K562 (cell line): ENCODE results near the gene SHC1. TPM values are rescaled to one million over a fixed set of nuclear protein-coding genes. Genes with fewer than 3 reads are reported as not detected.

Experiments
- CTBP1 ChIP-seq: fragments of 450-650 bp; IDR thresholded peaks from 2 replicates; pipeline ENCODE4 v1.6.1; 2016; ENCODE audit warnings: borderline replicate concordance
- EP300 ChIP-seq: IDR thresholded peaks from 2 replicates; pipeline ENCODE4 v1.6.1; 2012; ENCODE audit warnings: low read length, improper control_type of control experiment
- GABPA ChIP-seq: fragments of 200-800 bp; sonication (Bioruptor generic); conservative IDR thresholded peaks from 2 replicates; pipeline ENCODE4 v1.6.1; 2016; ENCODE audit warnings: low read depth, missing genetic modification characterization, missing compliant biosample characterization
- GTF2B ChIP-seq: IDR thresholded peaks from 2 replicates; pipeline ENCODE4 v1.6.1; 2011; ENCODE audit not compliant: insufficient read length; ENCODE audit errors: extremely low read depth
- HDAC1 ChIP-seq, 2 experiments: fragments of 450-650 bp; IDR thresholded peaks; 2 replicates each; pipeline ENCODE4 v1.6.1; 2016 to 2017; ENCODE audit warnings: inconsistent platforms in 1 of 2, mild to moderate bottlenecking in 1 of 2, moderate library complexity in 1 of 2
- HIVEP1 ChIP-seq: fragments of 250-450 bp; sonication (Bioruptor Pico); IDR thresholded peaks from 2 replicates; pipeline ENCODE4 v1.4.0; 2020; ENCODE audit warnings: mild to moderate bottlenecking
- HMGN3 ChIP-seq: IDR thresholded peaks from 2 replicates; pipeline ENCODE4 v1.6.1; 2011; ENCODE audit warnings: borderline replicate concordance, low read depth, mild to moderate bottlenecking, mixed read lengths, low read length; ENCODE audit not compliant: insufficient read length; ENCODE audit errors: extremely low read depth
- KAT8 ChIP-seq: fragments of 450-650 bp; IDR thresholded peaks from 2 replicates; pipeline ENCODE4 v1.6.1; 2016; ENCODE audit warnings: low read depth, mild to moderate bottlenecking
- KLF13 ChIP-seq: fragments of 450-650 bp; IDR thresholded peaks from 2 replicates; pipeline ENCODE4 v1.6.1; 2016; ENCODE audit warnings: missing genetic modification characterization, low read depth, mild to moderate bottlenecking, missing compliant biosample characterization, moderate library complexity, borderline replicate concordance
- L3MBTL2 ChIP-seq: fragments of 450-650 bp; IDR thresholded peaks from 2 replicates; pipeline ENCODE4 v1.6.1; 2016; ENCODE audit warnings: mild to moderate bottlenecking, moderate library complexity
- NR2C1 ChIP-seq, 2 experiments: fragments of 450-650 bp; IDR thresholded peaks; 2 replicates each; pipeline ENCODE4 v1.6.1; 2017; ENCODE audit warnings: mild to moderate bottlenecking in 2 of 2, antibody characterized with exemption in 1 of 2, inconsistent platforms in 1 of 2, missing compliant biosample characterization in 1 of 2, missing genetic modification characterization in 1 of 2
- POLR2AphosphoS5 ChIP-seq: IDR thresholded peaks from 2 replicates; pipeline ENCODE4 v1.6.1; 2011; ENCODE audit warnings: mild to moderate bottlenecking, low read depth, low read length, moderate library complexity; ENCODE audit not compliant: control insufficient read depth, insufficient read depth
- RB1 ChIP-seq: fragments of 450-650 bp; IDR thresholded peaks from 2 replicates; pipeline ENCODE4 v1.6.1; 2017; ENCODE audit warnings: low read depth, mild to moderate bottlenecking
- RBFOX2 ChIP-seq: fragments of 200-400 bp; formaldehyde crosslinking; IDR thresholded peaks from 2 replicates; pipeline ENCODE4 v1.6.1; 2017; ENCODE audit warnings: low read depth, mild to moderate bottlenecking, low read length, moderate library complexity
- RUNX1 ChIP-seq: sonication (generic); IDR thresholded peaks from 2 replicates; pipeline ENCODE4 v1.6.1; 2016; ENCODE audit warnings: antibody characterized with exemption, low read depth
- TAF1 ChIP-seq: IDR thresholded peaks from 2 replicates; pipeline ENCODE4 v1.6.1; 2011; ENCODE audit warnings: mild to moderate bottlenecking, low read length, moderate library complexity; ENCODE audit not compliant: insufficient read depth, control insufficient read depth, severe bottlenecking; ENCODE audit errors: extremely low read depth
- ZBTB2 ChIP-seq: fragments of 450-650 bp; IDR thresholded peaks from 2 replicates; pipeline ENCODE4 v1.6.1; 2016; ENCODE audit warnings: antibody characterized with exemption
- ZC3H11A ChIP-seq: IDR thresholded peaks from 2 replicates; pipeline ENCODE4 v1.6.1; 2012; ENCODE audit warnings: low read depth, low read length, improper control_type of control experiment
- ZEB2 ChIP-seq: fragments of 450-650 bp; IDR thresholded peaks from 2 replicates; pipeline ENCODE4 v1.6.1; 2016
- ZNF444 ChIP-seq: fragments of 250-450 bp; sonication (Bioruptor Pico); IDR thresholded peaks from 2 replicates; pipeline ENCODE4 v1.4.0; 2020; ENCODE audit warnings: mild to moderate bottlenecking, moderate library complexity
- ZNF766 ChIP-seq: fragments of 200-800 bp; sonication (Bioruptor generic); conservative IDR thresholded peaks from 2 replicates; pipeline ENCODE4 v1.6.1; 2016; ENCODE audit warnings: missing genetic modification characterization, missing compliant biosample characterization
- polyA plus RNA-seq, 8 experiments: library from polyadenylated mRNA; depleted of rRNA in 4 of 8; stranded (reverse) in 5 of 8; unstranded in 3 of 8; fragments of >200 nt; fragmentation: Nextera tagmentation in 2 of 8; fragmentation: Illumina TruSeq in 1 of 8; extraction: Ambion mirVana in 2 of 8; extraction: Trizol in 1 of 8; gene quantifications; 2 replicates each; pipeline versions ENCODE4 v1.2.1 to v1.2.3, GENCODE V29; 2011 to 2014; ENCODE audit warnings: inconsistent platforms in 1 of 8, missing spikeins in 1 of 8
- total RNA-seq, 7 experiments: library from RNA; depleted of rRNA in 6 of 7; stranded (reverse); fragments of >200 nt in 6 of 7; fragmentation: Illumina TruSeq in 2 of 7; extraction: Trizol in 2 of 7; gene quantifications; 2 replicates each; pipeline versions ENCODE4 v1.2.1 to v1.2.3, GENCODE V29; 2011 to 2021; ENCODE audit warnings: low replicate concordance in 1 of 7
- TF ChIP-seq, protein P1 (sequence below), 2 experiments: fragments of 450-650 bp; IDR thresholded peaks; 2 replicates each; pipeline ENCODE4 v1.6.1; 2016

Gene SHC1
- total and polyA plus RNA-seq, 9 of the 15 experiments (the other 6 are each of a cell fraction or from before 2014, with no cell fraction given), result 4.1 to 113 (median 51.9) TPM

DNA sequence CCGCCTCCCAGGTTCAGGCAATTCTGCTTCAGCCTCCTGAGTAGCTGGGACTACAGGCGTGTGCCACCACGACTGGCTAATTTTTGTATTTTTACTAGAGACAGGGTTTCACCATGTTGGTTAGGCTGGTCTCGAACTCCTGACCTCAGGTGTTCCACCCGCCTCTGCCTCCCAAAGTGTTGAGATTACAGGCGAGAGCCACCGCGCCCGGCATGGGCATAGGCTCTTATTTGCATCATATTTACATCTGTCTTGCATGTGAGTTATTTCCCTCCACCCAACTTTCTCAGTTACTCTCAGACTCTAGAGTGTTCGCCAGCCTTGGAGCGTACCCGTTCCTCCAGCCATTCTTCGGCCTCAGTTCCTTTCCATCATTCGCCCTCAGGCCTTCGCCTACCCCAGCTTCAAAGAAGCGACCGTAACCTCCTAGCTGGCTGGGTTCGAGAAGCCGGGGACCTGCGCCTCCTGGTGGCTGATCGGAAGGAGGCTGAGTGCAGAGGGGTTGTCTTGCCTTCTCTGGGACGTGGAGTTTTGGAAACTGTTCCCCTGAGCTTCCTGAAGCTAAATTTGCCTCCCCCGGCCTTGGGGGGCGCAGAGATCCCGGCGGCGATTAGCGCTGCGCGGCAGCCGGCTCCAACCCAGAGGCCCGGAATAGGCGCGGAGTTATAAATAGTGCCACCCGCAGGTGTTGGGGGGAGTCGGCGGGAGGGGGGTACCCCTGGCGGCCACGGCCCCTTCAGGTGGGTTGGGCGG lies 28.4 kb upstream of the SHC1 start (continued):
- TF ChIP-seq GTF2B (peak; percentile 33), ZBTB2 (peak; percentile 15; the same call in 1 of the 2 replicates), TAF1 (peak; percentile 35), EP300 (peak; percentile 10; the same call in 1 of the 2 replicates), ZEB2 (peak; percentile 9; the same call in 1 of the 2 replicates), RUNX1 (0 out of 2 replicates have a peak, but pooled peaks have one; percentile 30), HIVEP1 (CRISPR knock-in tag) (no peak), RB1 (peak; percentile 68), CTBP1 (peak; percentile 40; the same call in 1 of the 2 replicates), HMGN3 (peak; percentile 26), NR2C1 (IDR thresholded peaks at IDR 0.05) (no peak), NR2C1 (tag; IDR thresholded peaks at IDR 0.05) (peak; percentile 21; the same call in 1 of the 2 replicates), ZC3H11A (0 out of 2 replicates have a peak, but pooled peaks have one; percentile 63), L3MBTL2 (no peak; the same call in 1 of the 2 replicates), KLF13 (no peak), POLR2AphosphoS5 (peak; percentile 50; the same call in 1 of the 2 replicates), ZNF766 (CRISPR knock-in tag) (no peak), HDAC1 (IDR thresholded peaks at IDR 0.05) (peak in 1 of 2 experiments; percentile 31; a peak in 1 of 4 replicates), RBFOX2 (peak; percentile 72), GABPA (tag) (no peak; the same call in 1 of the 2 replicates), ZNF444 (CRISPR knock-in tag) (no peak), KAT8 (no peak)
- TF ChIP-seq, protein P1, sequence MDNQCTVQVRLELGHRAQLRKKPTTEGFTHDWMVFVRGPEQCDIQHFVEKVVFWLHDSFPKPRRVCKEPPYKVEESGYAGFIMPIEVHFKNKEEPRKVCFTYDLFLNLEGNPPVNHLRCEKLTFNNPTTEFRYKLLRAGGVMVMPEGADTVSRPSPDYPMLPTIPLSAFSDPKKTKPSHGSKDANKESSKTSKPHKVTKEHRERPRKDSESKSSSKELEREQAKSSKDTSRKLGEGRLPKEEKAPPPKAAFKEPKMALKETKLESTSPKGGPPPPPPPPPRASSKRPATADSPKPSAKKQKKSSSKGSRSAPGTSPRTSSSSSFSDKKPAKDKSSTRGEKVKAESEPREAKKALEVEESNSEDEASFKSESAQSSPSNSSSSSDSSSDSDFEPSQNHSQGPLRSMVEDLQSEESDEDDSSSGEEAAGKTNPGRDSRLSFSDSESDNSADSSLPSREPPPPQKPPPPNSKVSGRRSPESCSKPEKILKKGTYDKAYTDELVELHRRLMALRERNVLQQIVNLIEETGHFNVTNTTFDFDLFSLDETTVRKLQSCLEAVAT (IDR thresholded peaks at IDR 0.05), result peak in 1 of 2 experiments; percentile 55; a peak in 1 of 4 replicates
